Putamen (tissue), 1 donor: Measurements from ENCODE around the gene SLC47A1.
"Not testable (repeated sequence)": the region's sequence is repeated elsewhere in the genome, so short reads cannot be mapped to it uniquely, and the experiment has no call there.

Source experiments
- DNase-seq: peaks from one replicate; pipeline ENCODE4 v3.0.0-alpha.2; 2016; ENCODE audit warnings: low spot score

Gene SLC47A1

DNA sequence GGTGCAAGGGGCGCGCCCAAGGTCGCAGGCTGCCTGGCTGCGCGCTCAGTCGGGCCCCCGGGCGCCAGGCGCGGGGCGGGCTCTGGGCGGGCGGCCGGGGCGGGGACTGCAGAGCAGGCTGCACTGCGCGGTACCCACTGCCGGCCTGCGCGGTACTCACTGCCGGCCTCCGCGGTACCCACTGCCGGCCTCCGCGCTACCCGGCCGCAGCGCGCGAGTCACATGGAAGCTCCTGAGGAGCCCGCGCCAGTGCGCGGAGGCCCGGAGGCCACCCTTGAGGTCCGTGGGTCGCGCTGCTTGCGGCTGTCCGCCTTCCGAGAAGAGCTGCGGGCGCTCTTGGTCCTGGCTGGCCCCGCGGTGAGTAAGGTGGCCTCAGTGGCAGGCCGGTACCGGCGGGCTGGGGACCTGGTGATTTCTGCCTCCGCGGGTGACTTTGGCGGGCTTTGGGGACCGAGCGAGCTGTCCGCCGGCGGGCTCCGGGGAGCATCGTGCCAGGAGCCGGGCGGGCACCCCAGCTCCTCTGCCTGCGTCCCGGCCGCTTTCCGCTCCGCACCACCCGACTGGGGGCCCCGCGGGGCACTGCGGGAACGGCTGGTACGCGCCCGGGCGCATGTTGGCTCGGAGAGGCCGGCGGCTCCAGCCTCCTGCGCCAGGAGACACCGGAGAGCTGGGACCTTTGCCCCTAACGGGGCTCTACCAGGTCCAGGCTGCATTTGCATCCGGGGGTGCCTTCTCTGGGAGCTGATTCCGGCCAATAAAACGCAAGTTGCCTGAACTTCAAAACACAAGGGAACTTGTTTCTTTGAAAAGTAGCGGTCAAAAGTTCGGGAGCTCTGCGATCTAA lies at the start of gene SLC47A1:
Gene SLC47A1 (plus strand): TSS at position 137 of the 844 bp plus-strand sequence. CDS start 86 bp downstream, at position 223.
- no peak for DNase-seq

DNA sequence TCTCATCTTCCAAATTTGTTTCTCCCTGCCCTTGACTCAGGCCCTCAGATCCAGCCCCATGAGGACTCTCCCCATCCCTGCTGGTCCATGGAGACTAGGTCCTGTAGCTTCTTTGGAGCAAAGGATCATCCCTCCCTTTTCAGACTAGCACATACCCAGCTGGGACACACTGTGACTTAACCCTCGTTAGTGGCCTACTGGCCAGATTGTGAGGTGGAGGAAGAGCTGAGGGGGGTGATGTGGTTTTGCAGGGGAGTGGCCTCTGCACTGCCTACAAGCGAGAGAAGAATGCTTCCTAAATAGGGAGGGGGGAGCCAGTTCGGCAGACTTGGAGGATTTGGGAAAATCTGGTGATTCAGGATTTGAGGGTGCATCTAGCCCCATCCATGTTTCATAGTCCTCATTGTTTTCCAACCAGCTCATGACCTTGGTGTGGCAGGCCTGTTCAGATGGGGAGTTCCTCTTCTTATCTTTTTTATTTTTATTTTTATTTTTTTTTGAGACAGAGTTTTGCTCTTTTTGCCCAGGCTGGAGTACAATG lies 47.8 kb upstream of the SLC47A1 start:
- DNase-seq = no peak

DNA sequence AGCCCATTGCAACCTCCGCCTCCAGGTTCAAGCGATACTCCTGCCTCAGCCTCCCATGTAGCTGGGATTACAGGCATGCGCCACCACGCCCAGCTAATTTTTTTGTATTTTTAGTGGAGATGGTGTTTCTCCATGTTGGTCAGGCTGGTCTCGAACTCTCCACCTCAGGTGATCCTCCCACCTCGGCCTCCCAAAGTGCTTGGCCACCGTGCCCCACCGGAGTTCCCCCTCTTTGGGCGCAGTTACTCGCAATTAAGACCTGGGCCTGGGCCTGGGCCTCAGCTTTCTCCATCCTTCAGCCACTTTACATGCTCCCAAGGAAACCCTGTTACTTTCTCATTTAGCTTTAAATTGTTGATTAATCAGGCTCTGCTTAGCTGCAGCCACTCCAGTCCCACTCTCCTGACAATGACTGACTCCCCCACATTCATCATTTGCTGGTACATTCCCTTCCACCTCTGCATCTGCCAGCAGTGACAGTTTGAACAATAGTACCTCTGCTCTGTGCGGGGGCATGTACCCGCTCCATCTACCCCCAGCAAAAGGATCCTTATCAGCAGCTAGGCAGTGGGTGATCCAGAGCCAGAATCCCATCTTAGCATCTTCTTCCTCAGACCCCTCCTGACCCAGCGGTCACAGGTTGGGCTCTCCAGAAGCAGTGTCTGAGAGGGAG lies 47.2 kb upstream of the SLC47A1 start:
- peak; percentile 85 for DNase-seq

DNA sequence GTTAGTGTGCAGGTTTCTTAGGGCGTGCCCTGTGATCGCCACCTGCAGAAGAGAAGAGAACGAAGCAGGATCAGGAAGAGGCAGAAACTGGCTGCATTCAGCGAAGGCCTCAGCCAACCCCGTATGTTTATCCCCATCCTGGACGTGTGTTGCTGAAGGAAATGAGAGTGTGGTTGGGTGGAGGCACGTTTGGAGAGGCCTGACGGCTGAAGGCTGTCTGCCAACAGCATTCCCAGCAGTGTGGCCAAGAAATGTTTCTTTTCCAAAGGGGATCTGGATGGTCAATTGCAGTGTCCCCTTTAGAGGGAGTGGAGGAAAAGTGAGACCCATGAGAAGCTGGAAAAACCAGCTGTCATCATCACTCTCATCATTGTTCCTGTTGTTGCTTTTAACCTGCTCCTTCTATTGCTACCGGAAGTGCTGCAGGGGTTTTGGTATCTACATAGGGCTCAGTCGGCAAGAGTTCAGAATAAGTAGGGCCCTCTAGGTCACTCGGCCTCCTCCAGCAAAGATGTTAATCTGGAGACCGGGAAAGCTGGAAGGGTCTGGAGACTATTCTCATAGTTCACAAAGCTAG lies 46.5 kb upstream of the SLC47A1 start:
- DNase-seq = no peak

GRCh38 chr17:19492141-19492540 lies 41.5 kb upstream of the SLC47A1 start:
- no peak for DNase-seq

DNA sequence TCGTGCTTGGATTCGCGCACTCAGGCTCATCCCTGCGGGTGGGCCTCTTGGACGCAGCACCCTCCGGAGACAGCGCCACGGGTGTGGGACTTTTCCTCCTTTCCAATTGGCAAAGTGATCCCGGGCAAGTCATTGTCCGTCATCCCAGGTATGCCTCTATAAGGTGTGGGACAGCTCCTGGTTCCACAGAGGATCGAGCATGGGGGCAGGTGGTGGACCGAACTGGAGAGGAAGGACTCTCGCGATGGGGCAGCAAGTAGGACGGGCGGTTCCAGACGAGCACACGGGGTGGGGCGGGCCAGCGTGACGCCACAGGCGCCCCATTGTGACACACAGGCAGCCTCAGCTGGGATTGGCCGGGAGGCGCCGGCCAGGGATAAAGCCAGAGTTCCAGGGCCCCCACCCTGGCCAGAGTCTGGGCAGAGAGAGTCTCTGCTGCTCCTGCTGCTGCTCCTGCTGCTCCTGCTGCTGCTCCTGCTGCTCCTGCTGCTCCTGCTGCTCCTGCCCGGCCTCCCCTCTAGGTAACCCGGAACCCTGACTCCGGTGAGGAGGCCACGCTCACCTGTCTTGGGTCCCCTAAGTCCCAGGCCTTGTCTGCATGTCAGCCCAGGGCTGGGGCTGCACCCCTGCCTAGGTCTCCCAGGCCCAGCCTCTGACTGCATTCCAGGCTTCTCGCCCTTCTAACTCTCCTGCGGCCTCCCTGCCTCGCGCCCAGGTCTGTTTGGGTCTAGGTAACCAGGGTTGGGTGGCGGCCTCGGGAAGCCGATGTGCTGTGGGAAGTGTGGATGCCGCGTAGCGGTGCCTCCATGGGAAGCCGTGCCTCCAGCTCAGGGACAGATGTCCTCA lies 38.5 kb upstream of the SLC47A1 start:
- no peak for DNase-seq

DNA sequence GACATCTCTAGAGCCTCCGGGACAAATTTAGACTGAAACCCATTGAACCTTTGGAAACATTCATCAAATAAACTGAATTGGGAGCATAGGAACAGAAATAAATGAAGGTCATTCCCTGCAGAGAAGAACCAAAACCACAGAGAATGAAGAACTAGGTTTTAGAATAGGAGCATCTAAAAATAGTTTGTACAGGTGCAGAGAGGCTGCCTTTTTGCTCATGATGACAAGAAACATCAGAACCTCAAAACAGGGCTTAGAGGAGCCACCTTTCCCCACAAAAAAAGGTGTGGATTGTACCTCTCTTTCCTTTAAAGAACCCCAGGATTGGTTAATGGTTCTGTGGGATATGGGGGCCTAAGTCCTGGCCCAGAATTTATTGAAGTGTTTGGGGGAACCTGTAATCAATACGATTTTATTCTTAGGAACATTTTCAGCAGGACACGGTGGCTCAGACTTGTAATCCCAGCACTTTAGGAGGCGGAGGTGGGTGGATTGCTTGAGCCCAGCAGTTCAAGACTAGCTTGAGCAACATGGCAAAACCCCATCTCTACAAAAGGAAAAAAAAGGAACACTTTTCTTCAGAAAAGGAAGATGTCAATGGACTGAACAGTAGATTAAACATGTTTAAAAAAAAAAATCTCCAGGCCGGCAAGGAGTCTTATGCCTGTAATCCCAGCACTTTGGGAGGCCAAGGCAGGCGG lies 37.7 kb upstream of the SLC47A1 start:
- no peak for DNase-seq

DNA sequence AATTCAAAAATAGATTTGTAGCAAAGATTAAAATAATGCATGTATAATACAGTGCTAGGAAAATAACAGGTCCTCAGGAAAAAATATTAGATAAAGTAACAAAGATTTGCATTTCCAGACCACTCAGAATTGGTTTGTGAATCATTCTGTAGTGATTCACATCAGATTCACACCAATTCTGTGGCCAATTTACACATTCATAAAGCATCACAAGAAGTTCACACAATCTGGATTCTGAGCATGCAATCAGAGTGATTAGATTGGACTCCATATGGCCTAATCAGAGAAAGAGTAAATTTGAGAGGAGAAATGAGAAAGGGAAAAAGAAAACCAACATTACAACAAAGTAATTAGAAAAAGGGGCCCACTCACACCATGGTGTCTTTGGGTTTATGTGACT lies 36.0 kb upstream of the SLC47A1 start:
- DNase-seq = no peak

DNA sequence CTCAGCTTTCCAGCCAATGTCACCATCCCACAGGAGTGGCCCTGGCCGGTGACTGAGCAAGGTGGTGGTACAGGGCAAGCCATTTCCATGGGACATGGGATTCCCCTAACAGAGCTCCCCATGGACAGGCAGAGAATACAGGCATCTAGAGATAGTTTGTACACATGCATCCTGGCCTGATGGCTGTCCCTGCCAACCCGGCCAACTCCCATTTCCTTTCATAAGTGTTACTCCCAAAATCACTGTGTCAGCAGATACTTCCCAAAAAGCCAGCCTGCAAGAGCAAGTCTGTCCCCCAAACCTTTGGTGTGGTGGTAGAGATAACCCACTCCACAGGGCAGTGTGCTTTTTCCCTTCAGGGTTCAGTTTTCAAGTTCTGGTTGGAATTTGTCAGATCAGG lies 32.4 kb upstream of the SLC47A1 start:
- no peak for DNase-seq

DNA sequence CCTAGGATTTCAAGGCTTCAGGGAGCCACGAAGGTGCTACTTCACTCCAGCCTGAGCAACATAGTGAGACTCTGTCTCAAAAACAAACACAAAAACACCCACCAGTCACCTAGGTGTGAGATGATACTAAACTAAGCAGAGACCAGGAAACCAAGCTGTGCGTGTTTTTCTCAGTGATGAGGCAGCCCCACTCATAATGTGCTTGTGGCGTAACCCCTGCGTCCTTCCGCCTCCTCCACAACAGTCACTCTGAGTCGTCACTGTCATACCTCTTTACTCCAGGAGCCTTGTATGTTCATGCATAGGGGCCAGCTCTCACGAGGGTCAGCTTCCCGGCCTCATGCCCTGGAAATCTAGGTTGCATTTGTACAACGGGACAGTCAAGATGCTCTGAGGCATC lies 31.1 kb upstream of the SLC47A1 start:
- DNase-seq = no peak

DNA sequence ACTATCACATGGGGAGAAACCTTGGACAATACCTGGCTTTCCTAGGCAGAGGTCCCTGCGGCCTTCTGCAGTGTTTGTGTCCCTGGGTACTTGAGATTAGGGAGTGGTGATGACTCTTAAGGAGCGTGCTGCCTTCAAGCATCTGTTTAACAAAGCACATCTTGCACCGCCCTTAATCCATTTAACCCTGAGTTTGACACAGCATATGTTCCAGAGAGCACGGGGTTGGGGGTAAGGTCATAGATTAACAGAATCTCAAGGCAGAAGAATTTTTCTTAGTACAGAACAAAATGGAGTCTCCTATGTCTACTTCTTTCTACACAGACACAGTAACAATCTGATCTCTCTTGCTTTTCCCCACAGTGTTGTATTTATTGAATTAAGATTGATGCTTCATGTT lies 28.1 kb upstream of the SLC47A1 start:
- DNase-seq = not testable (repeated sequence)

- DNase-seq = peak; percentile 94
Observed at GRCh38 chr17:19507775-19508576, 25.7 kb upstream of the SLC47A1 start.

DNA sequence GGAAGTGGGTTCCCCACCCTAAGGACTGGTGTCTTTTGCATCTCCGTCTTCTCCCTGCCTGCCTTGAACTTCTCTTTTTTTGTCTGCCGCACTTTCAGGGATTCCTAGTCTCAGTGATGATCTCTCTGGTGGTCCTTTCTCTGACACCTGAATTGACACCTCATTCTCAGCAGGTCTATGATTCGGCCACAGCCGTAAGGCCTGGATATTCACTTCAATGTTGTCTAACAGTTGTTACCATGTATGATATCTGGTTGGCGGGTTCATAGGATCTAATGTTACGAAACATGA lies 25.1 kb upstream of the SLC47A1 start:
- DNase-seq = no peak

DNA sequence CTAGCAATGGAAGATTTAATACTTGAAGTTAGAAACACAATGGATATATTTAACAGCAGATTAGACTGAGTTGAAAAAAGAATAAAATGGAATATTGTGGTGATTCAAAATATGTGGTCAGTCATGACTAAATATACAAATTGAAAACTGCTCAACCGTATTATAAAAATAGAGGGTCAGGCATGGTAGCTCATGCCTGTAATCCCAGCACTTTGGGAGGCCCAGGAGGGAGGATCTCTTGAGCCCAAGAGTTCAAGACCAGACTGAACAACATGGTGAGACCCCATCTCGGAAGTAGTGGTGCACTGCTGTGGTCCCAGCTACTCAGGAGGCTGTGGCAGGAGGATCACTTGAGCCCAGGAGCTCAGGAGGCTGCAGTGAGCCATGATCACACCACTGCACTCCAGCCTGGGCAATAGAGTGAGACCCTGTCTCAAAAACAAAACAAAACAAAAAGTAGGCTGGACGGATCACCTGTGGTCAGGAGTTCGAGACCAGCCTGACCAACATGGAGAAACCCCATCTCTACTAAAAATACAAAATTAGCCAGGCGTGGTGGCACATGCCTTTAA lies 24.3 kb upstream of the SLC47A1 start:
- DNase-seq = not testable (repeated sequence)

GRCh38 chr17:19510903-19511302 lies 22.8 kb upstream of the SLC47A1 start:
- no peak for DNase-seq

- peak; percentile 63 for DNase-seq
Observed at GRCh38 chr17:19513897-19514488, 19.7 kb upstream of the SLC47A1 start.

- no peak for DNase-seq
Observed at GRCh38 chr17:19517699-19518098, 16.0 kb upstream of the SLC47A1 start.

DNA sequence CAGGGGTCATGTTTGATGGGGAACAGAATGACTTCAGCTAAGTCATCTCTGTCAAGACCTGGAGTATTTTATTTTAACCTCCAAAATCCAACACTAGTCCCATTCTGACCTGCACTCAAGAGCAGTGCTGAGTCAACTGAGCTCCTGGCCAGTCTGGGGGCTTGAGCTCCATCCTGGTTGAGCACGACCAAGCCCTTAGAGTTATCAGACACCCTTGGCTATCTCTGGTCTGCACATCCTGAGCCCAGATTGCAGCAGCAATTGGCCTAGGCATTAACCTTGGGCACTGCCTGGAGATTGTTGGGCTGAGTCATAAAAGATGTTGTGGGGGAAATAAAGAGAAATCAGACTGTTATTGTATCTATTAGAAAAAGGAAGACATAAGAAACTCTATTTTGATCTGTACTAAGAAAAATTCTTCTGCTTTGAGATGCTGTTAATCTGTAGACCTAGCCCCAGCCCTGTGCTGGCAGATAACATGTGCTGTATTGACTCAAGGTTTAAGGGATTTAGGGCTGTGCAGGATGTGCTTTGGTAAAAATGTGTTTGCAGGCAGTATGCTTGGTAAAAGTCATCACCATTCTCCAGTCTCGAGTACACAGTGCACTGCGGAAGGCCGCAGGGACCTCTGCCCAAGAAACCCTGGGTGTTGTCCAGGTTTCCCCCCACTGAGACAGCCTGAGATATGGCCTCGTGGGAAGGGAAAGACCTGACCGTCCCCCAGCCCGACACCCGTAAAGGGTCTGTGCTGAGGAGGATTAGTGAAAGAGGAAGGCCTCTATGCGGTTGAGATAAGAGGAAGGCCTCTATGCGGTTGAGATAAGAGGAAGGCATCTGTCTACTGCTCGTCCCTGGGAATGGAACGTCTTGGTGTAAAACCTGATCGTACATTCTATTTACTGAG lies 14.0 kb upstream of the SLC47A1 start:
- not testable (repeated sequence) for DNase-seq

DNA sequence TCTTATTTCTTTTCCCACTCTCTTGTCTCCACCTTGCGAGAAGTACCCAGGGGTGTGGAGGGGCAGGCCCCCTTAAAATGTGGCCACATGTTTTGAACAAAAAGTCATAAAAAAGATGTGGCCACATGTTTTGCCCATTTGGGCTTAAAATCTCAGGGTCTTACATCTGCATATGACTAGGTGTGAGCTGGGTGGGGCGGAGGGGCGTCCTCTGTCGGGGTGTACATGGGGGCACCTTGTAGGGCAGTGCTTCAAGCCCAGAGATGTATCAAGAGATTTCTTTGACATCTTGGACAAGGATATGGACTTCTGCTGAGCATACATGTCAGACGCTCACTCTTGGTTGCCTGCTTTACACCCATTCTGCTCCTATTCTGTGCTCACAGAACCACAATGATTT lies 13.0 kb upstream of the SLC47A1 start:
- DNase-seq = no peak
